Right kidney (tissue), 1 donor: Measurements from ENCODE around the gene HIVEP3.

Experiments
- DNase-seq: peaks from one replicate; pipeline ENCODE4 v3.0.0-alpha.2; 2016

HIVEP3 gene

DNA sequence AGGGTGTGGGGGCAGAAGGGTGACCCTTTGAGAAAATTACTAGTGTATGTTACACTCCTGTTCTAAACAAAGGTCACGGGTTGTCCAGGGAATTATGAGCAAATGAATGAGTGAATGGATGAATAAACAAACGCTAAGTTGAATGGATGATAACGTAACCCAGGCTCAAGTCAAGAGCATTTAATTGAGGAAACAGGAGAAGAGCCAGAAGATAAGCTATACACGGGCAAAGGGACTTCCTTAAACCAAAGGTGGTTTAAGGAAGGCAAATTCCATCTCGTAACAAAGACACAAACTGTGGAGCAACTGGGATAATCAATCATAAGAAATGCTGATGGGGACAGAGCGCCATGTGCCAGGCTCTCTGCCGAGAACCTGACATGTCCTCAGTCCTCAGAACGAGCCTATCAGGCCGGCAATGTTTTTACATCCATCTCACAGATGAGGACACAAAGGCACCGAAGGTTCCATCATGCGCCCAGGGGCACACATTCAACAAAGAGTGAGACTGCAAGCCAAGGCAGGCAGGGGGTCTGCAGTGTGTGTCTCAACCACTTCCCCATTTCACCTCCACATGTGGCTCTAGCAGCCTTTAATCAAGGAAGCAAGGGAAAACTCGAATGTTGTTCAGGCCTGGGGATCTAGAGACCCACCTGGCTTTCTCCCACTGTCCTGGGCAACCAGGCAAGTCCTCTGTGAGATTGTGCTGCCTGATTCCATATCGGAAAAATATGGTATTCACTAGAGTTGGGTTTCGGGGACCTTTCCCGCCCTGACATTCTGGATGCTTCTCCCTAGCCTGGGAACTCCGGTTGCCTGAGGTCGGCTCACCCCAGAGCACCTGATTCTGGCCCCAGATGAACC is 307.4 kb downstream of the HIVEP3 start:
- DNase-seq = no peak

DNA sequence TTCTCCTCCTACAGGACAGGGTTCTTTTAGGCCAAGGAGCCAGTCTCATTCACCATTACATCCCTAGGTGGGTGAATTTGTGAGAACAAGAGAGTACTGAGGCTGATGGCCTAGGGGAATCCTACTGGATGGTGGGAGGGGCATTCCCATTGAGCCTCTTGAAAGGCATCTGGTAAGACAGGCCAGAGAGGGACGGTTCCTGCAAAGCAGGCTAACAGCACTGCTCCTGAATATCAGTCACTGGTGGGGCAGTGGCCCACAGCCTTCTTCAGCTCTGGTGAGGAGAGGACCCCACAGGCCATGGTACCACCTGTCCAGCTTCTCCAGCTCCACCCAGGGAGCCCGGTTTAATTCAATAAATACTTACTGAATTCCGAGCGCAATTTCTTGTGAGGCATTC is 308.4 kb downstream of the HIVEP3 start:
- no peak for DNase-seq

DNA sequence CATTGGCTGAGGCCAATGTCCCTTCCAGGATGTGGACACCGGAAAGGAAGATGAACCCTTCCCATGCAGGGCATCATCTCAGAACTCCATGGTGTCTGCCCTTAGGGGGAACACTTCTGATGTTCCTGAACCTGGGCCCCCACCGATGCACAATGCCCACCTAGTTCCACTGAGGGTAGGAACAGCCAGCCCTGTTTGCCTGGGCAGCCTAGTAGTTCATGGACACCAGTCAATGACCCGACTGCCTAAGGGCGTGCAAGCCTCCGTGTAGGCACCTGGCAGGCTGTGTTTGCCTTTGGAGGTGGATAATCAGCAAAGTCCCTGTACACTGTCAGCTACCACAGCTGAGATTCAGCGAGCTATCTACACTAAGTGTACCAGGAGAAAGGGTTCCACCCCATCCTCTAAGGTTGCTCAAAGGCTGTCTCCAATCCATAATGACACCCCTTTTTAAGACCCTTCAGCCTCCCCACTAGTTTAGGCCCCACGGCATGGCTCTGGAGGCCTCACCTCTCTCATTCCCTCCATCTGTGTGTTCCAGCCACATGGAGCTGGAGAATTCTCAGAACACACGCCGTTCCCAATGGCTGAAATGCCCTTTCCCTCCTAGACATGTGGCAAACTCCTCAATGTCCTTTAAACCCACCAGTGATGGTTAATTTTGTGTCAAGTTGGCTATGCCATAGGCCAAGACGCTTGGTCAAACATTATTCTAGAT is 309.4 kb downstream of the HIVEP3 start:
- DNase-seq = no peak

DNA sequence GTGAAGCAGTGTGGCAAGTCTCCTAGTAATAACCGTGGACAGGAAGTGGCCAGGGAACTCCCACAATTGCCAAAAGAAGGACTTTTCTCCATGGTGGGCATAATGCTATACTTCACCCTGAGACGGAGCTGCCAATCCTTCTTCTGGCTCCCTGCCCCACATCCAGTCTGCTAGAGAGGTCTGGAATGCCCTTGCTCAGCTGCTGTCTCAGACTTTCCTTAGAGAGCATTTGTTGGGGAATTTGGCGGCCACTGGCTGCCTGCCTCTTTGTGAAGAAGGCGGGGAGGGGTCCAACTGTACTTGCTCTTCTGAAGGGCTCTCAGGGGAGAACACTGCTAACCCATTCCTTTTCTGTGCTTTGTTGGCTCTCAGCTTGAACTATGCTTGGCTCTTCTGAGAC is 310.5 kb downstream of the HIVEP3 start:
- DNase-seq = no peak

DNA sequence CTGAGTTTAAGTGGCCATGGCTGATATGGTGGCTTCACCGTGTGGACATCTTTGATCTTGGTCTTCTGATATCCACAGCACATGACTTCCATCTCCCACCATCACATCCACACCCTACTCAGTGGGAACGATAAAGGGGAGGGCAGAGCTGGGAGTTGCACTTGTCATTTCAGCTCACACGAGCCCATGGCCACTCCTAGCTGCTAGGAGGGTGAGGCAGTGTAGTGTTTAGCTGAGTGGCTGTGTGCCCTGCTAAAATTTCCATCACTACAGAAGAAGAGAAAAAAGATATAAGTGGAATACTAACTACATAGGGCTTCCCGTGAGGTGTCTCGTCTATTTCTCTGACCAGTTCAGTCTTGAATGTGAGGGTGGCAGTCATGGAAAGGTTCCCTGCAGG is 310.9 kb downstream of the HIVEP3 start:
- no peak for DNase-seq

DNA sequence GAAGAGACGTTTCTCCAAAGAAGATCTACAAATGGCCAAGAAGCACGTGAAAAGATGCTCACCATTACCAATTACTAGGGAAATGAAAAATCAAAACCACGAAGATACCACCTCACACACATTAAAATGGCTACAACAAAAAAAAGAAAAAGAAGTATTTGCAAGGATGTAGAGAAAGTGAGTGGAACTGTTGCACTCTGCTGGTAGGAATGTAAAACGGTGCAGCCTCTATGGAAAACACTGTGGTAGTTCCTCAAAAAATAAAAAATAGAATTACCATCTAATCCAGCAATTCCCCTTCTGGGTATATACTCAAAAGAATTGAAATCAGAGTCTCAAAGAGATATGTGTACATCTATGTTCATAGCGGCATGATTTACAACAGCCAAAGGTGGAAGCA is 318.8 kb downstream of the HIVEP3 start:
- no peak for DNase-seq

DNA sequence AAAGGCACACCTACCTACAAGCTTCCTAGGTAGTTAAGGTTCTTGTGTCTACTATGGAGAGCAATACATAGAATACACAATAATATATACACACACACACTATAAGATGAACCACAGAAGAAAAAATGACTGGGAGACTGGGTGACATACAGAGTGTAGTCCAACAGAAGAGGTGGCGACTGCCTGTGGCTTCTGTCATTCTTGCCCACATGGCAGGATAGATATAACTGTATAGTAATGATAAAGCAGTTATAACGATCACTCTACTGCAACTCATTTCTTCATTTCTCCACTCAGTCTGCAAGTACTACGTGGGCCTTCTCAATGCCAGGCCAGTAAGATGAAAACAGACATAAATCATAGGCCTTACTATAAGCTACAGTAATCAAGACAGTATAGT is 320.4 kb downstream of the HIVEP3 start:
- DNase-seq = no peak

DNA sequence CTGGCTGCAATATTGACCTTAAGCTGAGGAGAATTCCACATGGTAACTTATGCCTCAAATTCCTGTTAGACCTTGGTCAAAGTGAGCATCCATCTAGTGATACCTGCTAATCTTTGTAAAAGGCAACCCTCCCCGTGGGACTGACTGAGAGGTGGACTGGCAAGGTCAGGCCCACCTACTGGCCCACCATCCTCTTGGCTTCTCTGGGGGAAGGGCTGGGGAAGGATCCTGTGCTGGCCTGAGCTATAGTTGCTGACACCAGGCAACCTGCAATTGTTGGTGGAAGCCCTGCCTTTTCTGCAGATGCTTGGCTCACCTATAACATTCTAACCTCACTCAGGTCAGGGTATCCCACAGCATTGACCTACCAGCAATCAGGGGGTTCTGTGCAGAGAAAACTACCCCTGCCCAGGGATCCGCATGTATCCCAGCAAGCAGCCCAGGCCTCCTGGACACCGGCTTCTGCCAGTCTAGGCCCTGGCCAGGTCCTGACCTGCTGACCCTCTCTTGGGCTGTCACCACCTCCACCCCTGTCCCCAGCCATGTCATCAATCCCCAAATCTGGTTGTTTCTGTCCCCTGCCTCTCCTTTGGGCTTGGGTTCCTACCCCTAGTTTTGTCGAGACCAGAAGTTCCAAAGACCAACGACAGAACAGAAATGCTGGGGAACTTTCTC is 326.1 kb downstream of the HIVEP3 start:
- no peak for DNase-seq

DNA sequence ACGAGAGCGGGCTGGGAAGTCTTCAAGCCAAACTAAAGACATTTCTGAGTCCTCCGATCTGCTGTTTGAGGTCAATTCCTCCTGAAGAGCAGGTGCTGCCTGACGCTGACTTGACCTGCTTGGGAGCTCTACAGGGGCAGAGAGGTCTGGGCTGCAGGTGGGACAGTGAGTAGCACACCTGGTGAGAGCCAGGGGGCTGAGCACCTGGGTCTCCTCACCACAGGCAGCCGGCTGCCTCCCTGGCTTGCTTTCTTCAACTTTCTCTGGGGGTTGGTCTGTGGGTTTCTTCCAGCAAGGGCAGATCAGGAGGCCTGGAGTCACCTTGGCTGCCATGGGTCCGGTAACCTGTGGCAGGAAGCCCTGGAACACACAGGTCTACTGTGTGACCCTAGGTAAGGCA is 326.8 kb downstream of the HIVEP3 start:
- DNase-seq = no peak

DNA sequence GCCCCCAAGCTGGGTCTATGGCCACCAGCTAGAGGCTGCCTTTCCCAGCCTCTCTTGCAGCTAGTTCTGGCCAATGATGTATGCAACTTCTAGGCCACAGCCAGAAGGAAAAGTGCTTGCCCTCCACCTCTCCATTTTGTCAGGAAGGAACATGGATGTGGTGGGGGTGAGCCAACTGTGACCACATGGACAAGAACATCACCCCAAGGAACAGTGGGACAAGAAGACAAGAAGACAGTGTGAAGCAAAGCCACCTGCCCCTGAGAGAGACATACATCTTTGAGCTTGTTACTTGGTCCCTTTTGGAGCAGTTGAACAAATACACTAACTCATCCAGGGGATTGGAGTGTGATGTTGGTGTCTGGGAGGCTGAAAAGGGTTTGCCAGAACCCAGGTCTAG is 328.4 kb downstream of the HIVEP3 start:
- no peak for DNase-seq

DNA sequence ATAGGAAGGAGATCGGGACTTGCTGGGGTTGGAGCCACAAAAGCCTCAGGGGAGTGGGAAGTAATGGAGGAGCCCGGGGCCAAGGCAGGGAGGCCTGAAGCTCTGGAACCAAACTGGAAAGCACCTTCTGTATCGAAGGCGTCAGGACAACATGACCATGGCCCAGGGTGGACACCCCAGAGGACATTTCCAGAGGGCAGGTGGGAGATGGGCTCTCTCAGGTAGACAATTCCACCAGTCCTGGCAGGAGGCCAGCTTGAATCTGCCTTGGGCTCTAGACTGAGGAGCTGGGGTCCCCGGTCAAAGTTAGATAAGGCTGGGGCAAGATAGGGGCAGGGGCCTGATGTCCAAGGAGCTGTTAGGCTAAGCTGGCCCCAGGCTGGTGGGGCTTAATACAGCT is 329.3 kb downstream of the HIVEP3 start:
- DNase-seq = no peak

DNA sequence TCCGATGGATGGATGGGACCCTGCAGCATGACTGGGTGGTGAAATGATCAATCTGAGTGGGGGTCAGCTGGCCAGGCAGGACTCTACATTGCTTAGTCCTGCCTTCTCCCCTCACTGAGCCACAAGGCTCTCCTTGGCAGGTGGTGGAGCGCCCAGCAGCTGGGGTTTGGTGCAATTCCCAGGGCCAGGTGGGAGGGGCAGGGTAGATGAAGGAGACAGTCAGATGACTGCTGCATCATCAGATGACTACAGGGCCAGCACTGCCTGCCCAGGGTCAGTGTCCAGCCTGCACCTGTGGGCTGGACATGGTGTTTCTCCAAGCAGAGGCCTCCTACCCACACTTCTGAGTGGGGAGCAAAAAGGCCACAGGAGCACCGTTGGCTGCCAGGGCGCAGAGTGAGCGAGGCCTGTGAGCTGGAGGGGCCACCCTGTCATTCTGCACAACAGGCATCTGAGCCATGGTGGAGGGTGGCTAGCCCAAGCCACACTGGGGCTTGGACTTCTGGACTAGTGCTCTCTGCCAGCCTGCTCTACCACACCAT is 330.3 kb downstream of the HIVEP3 start:
- no peak for DNase-seq

DNA sequence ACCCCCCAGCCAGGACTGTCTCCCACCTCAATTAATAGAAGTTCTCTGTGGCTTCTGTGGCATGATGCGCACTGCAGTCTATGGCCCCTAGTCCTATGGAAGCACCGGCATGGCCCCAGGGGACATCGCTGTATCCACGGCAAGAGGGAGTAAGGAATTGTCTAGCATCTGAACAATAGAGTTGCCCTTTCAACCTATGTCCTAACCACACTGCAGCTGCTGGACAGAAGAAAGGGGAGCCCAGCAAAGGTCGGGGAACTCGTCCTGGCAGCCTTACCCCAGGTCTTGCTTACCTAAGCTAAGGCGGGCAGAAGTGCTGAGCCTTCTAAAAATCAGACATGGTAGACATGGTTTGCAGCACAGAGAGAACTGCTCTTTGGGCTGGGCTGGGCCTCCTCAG is 330.9 kb downstream of the HIVEP3 start:
- no peak for DNase-seq

DNA sequence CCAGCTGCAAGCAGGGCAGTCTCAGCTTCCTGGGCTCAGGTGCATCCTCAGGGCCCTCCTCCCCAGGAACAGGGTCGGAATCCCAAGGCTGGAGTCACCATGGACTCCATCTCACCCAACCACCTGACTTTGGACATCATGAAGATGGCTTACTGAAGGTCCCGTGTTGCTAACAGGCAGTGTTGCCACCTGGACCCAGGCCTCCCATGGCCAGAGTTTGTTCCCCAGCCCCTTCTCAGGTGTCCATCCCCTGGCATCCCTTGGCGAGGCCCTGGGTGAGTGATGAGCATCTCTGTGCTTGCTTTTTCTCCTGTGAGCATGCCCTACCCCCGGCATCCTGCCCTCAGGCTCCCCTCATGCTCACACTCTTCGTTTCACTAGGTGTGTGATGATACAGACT is 332.5 kb downstream of the HIVEP3 start:
- DNase-seq = no peak

DNA sequence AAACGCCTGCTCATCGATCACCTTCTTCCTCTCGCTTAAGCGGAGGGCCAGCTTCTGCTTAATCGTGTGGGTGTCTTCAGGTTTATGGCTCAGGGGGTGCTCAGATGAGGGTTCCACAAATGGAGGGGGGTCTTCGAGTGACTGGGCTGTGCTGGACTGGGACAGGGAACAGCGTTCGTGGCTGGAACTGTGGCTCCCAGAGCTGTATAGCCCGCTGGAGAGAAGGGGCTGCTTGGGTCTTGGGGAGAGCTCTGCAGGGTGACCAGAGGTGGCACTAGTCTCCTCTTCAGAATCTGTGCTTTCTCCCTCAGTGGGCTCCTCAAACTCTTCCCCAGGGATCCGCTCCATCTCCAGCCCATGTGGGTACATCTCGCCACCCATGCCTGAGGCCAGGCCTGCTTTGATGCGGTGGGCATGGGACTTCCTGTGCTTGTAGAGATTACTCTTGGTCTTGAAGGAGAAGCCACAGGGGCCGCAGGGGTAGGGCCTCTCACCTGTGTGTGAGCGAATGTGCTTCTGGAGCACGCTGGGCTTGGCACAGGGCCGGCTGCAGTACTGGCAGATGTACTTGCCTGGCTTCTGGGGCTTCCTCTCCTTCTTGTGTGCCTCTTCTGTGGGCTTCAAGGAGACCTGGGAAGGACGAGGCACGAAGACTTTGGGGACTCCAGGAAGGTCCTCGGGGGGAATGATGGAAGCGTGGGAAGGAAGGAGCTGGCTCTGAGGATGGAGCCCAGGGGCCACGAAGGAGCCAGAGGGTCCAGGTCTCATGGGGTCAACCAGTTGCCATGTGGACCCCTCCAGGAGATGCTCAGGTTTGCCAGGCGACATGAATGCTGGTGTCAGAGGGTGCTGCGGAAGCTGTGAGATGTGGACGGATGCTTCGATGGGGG is 334.8 kb downstream of the HIVEP3 start:
- DNase-seq = no peak

DNA sequence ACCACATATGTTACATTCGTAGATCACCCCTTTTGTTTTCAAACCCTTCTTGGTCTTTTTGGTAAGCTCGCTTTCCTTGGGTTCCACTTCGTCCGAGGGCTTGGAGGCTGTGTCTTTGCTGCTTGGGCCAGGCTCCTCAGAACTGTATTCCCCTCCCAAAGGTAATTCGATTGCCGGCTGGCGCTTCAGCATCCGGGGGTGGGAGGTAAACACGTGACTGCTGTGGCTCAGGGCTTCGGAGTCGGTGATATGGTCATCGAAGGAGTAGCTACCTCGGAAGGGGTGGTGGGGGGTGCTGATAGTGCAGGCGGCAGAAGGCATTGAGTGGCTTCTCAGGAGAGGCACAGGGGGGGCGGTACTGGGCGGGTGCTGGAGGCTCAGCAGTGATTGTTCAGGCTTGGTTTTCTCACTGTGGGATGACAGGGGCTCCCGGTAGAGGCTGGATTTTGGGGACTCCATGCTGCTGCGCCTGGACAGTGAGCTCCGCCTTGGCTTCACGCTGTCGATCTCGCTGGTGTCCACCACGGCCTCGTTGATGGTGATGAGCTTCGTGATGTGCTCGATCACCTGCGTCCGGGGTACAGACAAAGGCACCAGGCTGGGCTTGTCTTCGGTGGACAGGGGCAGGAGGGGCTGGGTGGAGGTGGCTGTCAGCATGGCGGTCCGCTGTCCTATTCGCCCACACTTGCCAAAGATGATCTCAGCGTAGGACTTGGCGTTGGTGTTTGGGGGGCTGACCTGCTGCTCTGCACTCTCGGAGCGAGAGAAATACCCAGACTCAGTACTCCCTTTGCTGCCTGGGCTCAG is 335.7 kb downstream of the HIVEP3 start:
- DNase-seq = no peak

DNA sequence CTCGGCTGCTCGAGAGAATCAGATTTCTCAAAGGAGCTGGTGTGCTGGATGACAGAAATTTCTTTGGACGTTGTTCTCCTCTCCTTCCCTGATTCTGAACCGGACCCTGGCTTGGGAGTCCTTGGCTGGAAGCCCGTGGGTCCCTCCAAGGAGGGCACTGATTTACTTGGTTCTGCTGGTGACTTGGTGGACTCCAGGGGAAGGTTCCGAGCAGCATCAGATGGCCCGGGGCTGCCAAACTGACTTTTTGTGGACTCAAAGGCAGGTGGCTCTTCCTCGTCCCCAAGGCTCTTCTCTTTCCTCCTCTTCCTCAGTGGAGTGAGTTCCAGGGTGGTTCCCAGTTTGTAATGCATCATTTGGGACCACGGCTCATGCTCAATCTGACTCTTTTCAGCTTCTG is 336.4 kb downstream of the HIVEP3 start:
- DNase-seq = no peak

DNA sequence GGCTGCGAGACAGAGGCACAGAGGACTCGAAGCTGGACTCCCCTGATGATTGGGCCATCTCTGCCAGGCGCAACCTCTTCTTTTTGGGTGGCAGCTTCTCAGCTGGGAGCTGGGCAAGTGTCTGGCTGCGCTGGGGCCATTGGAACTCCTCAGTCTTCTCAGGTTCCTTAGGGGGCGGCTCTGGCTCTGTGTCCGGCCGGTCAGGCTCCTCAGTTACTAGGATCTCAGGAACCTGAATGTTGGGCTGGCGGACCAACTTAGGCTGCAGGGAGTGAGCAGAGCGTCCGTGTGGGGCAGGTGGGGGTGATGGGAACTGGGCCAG is 336.8 kb downstream of the HIVEP3 start:
- DNase-seq = no peak

DNA sequence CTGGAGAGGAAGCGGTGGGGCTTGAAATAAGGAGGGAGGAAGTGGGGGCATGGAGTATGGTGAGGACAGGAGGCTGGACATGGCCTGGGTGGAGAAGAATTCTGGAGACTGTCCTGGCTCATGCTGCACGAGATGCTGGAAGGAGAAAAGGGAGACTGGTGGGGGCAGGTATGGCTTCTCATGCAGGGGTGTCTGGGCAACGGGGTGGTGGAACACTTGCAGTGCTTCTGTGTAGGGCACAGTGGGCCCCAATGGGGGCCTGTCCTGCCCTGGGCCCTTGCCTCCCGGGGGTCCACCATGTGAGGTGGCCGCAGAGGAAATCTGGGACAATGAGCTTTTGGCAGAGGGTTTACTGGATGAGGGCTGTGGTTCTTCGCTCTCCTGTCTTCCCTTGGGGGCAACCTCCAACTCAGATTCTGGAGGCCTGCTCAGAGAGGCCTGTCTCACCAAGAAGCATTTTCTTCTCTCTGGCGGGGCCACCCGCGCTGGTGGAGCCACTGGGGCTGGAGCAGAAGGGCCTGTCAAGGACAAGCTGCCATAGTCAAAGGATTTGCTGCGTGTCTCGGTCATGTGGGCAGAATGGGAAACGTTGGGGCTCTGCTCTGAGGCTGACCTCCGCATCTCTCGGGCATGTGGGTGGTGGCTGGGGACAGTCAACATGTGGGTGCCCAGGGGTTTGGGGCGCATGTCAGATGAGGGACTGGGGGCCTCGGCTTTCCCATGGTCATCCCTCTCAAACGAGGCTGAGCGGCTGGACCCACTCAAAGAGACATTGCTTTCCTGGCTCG is 337.3 kb downstream of the HIVEP3 start:
- DNase-seq = no peak

DNA sequence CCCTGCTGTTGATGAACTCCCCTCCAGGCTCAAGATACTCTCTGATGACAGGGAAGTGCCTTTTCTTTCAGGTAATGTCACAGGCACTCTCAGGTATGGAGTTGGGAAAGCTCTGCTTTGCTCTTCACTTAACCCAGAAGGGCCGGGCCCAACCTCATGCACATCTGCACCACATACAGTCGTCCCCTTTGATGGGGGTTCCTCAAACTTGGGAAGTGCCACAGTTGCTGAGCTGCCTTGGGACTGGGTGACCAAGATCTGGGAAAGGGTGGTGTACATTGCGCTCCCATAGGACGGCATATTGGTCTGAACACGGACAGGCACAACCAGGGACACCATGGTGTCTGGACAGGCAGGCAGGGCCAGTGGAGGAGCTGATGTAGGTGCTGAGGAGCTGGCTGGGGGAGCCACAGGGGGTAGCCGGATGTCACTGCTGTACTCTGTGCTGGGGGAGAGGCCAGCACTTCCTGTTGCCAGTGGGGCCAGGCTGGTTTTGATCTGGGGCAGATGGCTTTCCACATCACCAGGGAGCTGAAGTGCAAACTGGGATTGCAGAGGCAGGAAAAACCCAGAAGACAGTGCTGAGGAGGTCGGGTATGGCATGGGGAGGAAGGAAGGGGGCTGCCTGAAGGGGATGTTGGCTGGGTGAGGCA is 338.1 kb downstream of the HIVEP3 start:
- no peak for DNase-seq
